ENCODE measurements around the gene ACP3. TPM values are rescaled to one million over a fixed set of nuclear protein-coding genes. Genes with fewer than 3 reads are reported as not detected.
A peak's percentile ranks its signal among the peaks of the same experiment; 100 is the strongest.
"Not testable (repeated sequence)": the region's sequence is repeated elsewhere in the genome, so short reads cannot be mapped to it uniquely, and the experiment has no call there.

The ACP3 gene
- total RNA-seq, 4 donors from 2014 or later = 1.0 to 41.3 (median 7.9) TPM

DNA sequence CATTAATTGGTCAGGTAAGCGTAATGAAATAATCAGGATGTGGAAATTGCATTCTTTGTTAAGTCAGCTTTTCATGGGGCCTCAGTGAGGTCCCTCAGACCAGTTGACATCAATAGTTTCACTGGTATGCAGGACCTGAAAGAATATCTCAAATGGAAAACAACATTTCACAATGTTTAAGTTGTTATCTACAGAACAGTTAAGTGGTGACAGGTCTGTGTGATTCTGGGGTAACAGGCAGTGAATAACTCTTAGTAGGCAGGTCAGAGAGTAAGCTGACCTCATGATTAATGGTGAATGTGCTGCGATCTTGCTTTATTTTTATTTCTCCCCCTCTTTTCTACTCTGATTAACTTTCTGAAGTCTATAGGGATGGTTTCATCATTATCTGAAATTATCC, 28.9 kb upstream of the ACP3 start:
- Histone ChIP-seq H3K9me3 (peaks cover 0 to 3% (median 0%) of the 10 kb centered on the region in 4 donors), H3K4me1 (peaks cover 0 to 19% (median 0%) of the 10 kb centered on the region in 4 donors), H3K36me3 (no peaks in the 10 kb centered on the region), H3K4me3 (no peak overlapping the region), H3K27ac (no peak overlapping the region), H3K27me3 (no peaks in the 10 kb centered on the region)
- TF ChIP-seq POLR2A (IDR thresholded peaks at IDR 0.05) (no peak), CTCF (IDR thresholded peaks at IDR 0.05) (no peak)
- no peak for DNase-seq

DNA sequence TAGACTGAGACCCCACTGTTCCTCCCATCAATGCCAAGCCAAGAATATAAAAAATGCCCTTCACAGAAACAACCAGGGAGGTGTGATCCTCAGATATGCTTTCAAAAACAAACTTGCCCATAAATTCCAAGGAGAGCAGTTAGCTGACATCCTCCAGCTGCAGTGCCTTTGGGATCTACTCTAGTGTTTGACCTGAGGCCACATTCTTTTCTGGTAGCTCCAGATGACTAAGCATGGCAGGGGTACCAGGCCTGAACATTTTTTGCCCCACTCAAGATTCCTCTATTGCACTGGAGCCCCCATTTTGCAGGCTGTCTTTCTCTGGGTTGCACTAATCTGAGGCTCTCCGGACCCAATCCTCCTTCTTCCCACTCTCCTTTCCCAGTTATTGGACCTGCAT, 27.9 kb upstream of the ACP3 start:
- TF ChIP-seq CTCF (IDR thresholded peaks at IDR 0.05) (no peak), POLR2A (IDR thresholded peaks at IDR 0.05) (no peak)
- no peaks in the 10 kb centered on the region for H3K27me3 ChIP-seq

GRCh38 chr3:132290833-132291232, 26.4 kb upstream of the ACP3 start:
- DNase-seq = no peak
- Histone ChIP-seq H3K27ac (no peak overlapping the region), H3K36me3 (no peaks in the 10 kb centered on the region), H3K27me3 (no peaks in the 10 kb centered on the region), H3K9me3 (peaks cover 0 to 3% (median 0%) of the 10 kb centered on the region in 4 donors), H3K4me1 (peaks cover 0 to 13% (median 0%) of the 10 kb centered on the region in 4 donors), H3K4me3 (no peak overlapping the region)
- TF ChIP-seq POLR2A (IDR thresholded peaks at IDR 0.05) (no peak), CTCF (IDR thresholded peaks at IDR 0.05) (no peak)

More for the DNA sequence above, 27.9 kb upstream of the ACP3 start:
- Histone ChIP-seq H3K36me3 (no peaks in the 10 kb centered on the region), H3K27ac (no peak overlapping the region), H3K9me3 (peaks cover 0 to 3% (median 0%) of the 10 kb centered on the region in 4 donors), H3K4me3 (no peak overlapping the region), H3K4me1 (peaks cover 0 to 19% (median 0%) of the 10 kb centered on the region in 4 donors)
- no peak for DNase-seq

DNA sequence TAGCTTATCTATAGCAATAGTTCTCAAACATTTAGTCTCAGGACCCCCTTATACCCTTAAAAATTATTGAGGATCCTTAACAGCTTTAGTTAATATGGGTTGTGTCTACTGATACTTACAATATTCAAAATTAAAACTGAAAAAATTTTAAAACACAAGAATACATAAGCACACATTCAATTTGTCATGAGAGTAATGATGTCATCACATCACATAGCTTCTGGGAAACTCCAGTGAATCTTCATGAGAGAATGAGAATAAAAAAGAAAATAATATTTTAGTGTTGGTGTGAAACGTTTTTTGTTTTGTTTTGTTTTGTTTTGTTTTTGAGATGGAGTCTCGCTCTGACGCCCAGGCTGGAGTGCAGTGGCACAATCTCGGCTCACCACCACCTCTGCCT, 25.2 kb upstream of the ACP3 start:
- Histone ChIP-seq H3K36me3 (no peaks in the 10 kb centered on the region), H3K9me3 (peaks cover 0 to 3% (median 0%) of the 10 kb centered on the region in 4 donors), H3K27me3 (no peaks in the 10 kb centered on the region), H3K4me3 (no peak overlapping the region), H3K4me1 (peaks cover 0 to 7% (median 0%) of the 10 kb centered on the region in 4 donors), H3K27ac (no peak overlapping the region)
- no peak for TF ChIP-seq POLR2A (IDR thresholded peaks at IDR 0.05)
- TF ChIP-seq CTCF (IDR thresholded peaks at IDR 0.05) = no peak
- DNase-seq = no peak

GRCh38 chr3:132293251-132293650, 24.0 kb upstream of the ACP3 start:
- no peaks in the 10 kb centered on the region for H3K9me3 ChIP-seq
- TF ChIP-seq POLR2A (IDR thresholded peaks at IDR 0.05) (no peak), CTCF (IDR thresholded peaks at IDR 0.05) (no peak)
- DNase-seq = no peak
- no peak overlapping the region for H3K4me3 ChIP-seq
- no peaks in the 10 kb centered on the region for H3K36me3 ChIP-seq
- H3K4me1 ChIP-seq = peaks cover 0 to 7% (median 0%) of the 10 kb centered on the region in 4 donors
- H3K27me3 ChIP-seq = no peaks in the 10 kb centered on the region
- no peak overlapping the region for H3K27ac ChIP-seq

DNA sequence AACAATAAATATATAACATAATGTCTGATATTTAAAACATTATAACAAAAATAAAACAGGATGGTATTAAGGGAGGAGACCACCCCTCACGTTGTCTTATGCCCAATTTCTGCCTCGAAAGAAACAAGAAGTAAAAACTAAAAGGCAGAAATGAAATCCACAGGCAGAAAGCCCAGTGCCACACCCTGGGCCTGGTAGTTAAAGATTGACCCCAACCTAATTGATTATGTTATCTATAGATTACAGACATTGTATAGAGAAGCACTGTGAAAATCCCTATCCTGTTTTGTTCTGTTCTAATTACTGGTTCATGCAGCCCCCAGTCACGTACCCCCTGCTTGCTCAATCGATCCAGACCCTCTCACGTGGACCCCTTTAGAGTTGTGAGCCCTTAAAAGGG, 22.3 kb upstream of the ACP3 start:
- TF ChIP-seq POLR2A (IDR thresholded peaks at IDR 0.05) (no peak), CTCF (IDR thresholded peaks at IDR 0.05) (no peak)
- no peak overlapping the region for H3K4me3 ChIP-seq
- no peak overlapping the region for H3K27ac ChIP-seq
- no peaks in the 10 kb centered on the region for H3K9me3 ChIP-seq
- no peaks in the 10 kb centered on the region for H3K27me3 ChIP-seq
- no peak for DNase-seq
- H3K4me1 ChIP-seq = peaks cover 0 to 7% (median 0%) of the 10 kb centered on the region in 4 donors
- H3K36me3 ChIP-seq = no peaks in the 10 kb centered on the region

GRCh38 chr3:132303336-132304201, 13.6 kb upstream of the ACP3 start:
- H3K4me1 ChIP-seq, H3K4me3 ChIP-seq, H3K36me3 ChIP-seq, DNase-seq, H3K9me3 ChIP-seq, H3K27me3 ChIP-seq: not testable (repeated sequence)
- peak overlapping the region in 2 of 4 donors; percentile 30 to 45 for H3K27ac ChIP-seq

- H3K9me3 ChIP-seq, DNase-seq, H3K4me3 ChIP-seq, H3K4me1 ChIP-seq, H3K36me3 ChIP-seq, H3K27me3 ChIP-seq: not testable (repeated sequence)
- peak overlapping the region in 1 of 4 donors; percentile 45 for H3K27ac ChIP-seq
Measured at GRCh38 chr3:132304351-132304750, 12.9 kb upstream of the ACP3 start.
